WTC11 (cell line): Measurements from ENCODE around the gene ACSBG1. TPM values are rescaled to one million over a fixed set of nuclear protein-coding genes. Genes with fewer than 3 reads are reported as not detected.

ENCODE experiments used
- ATAC-seq: fragments of 200-7000 bp; cut with Tn5 transposase; 2 replicates; pipeline ENCODE4 v1.10.0; 2021; ENCODE audit warnings: mild to moderate bottlenecking, moderate library complexity
- CTCF ChIA-PET: fragments of 300-600 bp; sonication (Branson Sonifier 250); formaldehyde crosslinking; loops from one replicate; lab custom pipeline; 2021; ENCODE audit warnings: antibody characterized with exemption; lab: Charles Lee
- POLR2A ChIA-PET: fragments of 350-600 bp; sonication (Branson Sonifier 250); formaldehyde crosslinking; loops from one replicate; lab custom pipeline; 2021; ENCODE audit warnings: antibody characterized with exemption; lab: Charles Lee
- DNase-seq: peaks from one replicate; pipeline ENCODE4 v3.0.0; 2021; ENCODE audit warnings: low spot score
- H3K27ac Mint-ChIP-seq: 2 replicates; pipeline ENCODE4 v1.8.0; 2021; ENCODE audit warnings: mixed read lengths
- H3K27me3 Mint-ChIP-seq: 2 replicates; pipeline ENCODE4 v1.8.0; 2021; ENCODE audit warnings: low read depth, mild to moderate bottlenecking, moderate library complexity, mixed read lengths
- H3K36me3 Mint-ChIP-seq: 2 replicates; pipeline ENCODE4 v1.8.0; 2021; ENCODE audit warnings: mixed read lengths
- H3K4me1 Mint-ChIP-seq: 2 replicates; pipeline ENCODE4 v1.8.0; 2022; ENCODE audit warnings: mixed read lengths
- H3K4me3 Mint-ChIP-seq: 2 replicates; pipeline ENCODE4 v1.8.0; 2021; ENCODE audit warnings: mild to moderate bottlenecking, moderate library complexity, mixed read lengths
- H3K9me3 Mint-ChIP-seq: 2 replicates; pipeline ENCODE4 v1.8.0; 2021; ENCODE audit warnings: mixed read lengths
- AFF4 ChIP-seq: sonication (generic); formaldehyde crosslinking; IDR thresholded peaks from 2 replicates; pipeline ENCODE4 v1.8.1; 2023; ENCODE audit warnings: mild to moderate bottlenecking, missing genetic modification reagents, borderline replicate concordance
- CBFB ChIP-seq: sonication (generic); formaldehyde crosslinking; IDR thresholded peaks from 2 replicates; pipeline ENCODE4 v1.8.1; 2022; ENCODE audit warnings: mild to moderate bottlenecking, low read depth, missing genetic modification reagents
- CREB1 ChIP-seq: sonication (generic); formaldehyde crosslinking; IDR thresholded peaks from 2 replicates; pipeline ENCODE4 v1.8.0; 2023; ENCODE audit warnings: mild to moderate bottlenecking, missing genetic modification reagents
- CREM ChIP-seq: sonication (generic); formaldehyde crosslinking; IDR thresholded peaks from 2 replicates; pipeline ENCODE4 v1.8.1; 2022; ENCODE audit warnings: mild to moderate bottlenecking, missing genetic modification reagents, moderate library complexity
- ETV6 ChIP-seq: sonication (generic); formaldehyde crosslinking; IDR thresholded peaks from 2 replicates; pipeline ENCODE4 v1.8.1; 2022; ENCODE audit warnings: mild to moderate bottlenecking, missing genetic modification reagents
- HMGA2 ChIP-seq: fragments of 250-450 bp; sonication (Bioruptor Pico); IDR thresholded peaks from 2 replicates; pipeline ENCODE4 v1.4.0; 2021; ENCODE audit warnings: mild to moderate bottlenecking, moderate library complexity
- JAZF1 ChIP-seq: fragments of 250-450 bp; sonication (Bioruptor Pico); IDR thresholded peaks from 2 replicates; pipeline ENCODE4 v1.9.0; 2021; ENCODE audit warnings: moderate library complexity, mild to moderate bottlenecking, inconsistent platforms
- JUN ChIP-seq: sonication (generic); formaldehyde crosslinking; IDR thresholded peaks from 2 replicates; pipeline ENCODE4 v1.8.0; 2023; ENCODE audit warnings: mild to moderate bottlenecking, missing genetic modification reagents
- NFE2L1 ChIP-seq: sonication (generic); formaldehyde crosslinking; IDR thresholded peaks from 2 replicates; pipeline ENCODE4 v1.8.1; 2023; ENCODE audit warnings: missing genetic modification reagents
- NFYB ChIP-seq: sonication (generic); formaldehyde crosslinking; conservative IDR thresholded peaks from 2 replicates; pipeline ENCODE4 v1.8.0; 2022; ENCODE audit warnings: low read depth, missing genetic modification reagents
- NR1H2 ChIP-seq: sonication (generic); formaldehyde crosslinking; IDR thresholded peaks from 2 replicates; pipeline ENCODE4 v1.9.0; 2021; ENCODE audit warnings: mild to moderate bottlenecking, moderate library complexity, missing genetic modification reagents
- RORB ChIP-seq: fragments of 250-450 bp; sonication (Bioruptor Pico); IDR thresholded peaks from 2 replicates; pipeline ENCODE4 v1.9.0; 2021; ENCODE audit warnings: mild to moderate bottlenecking
- ZNF423 ChIP-seq: fragments of 250-450 bp; sonication (Bioruptor Pico); IDR thresholded peaks from 2 replicates; pipeline ENCODE4 v2.1.2; 2022; ENCODE audit warnings: mild to moderate bottlenecking, moderate library complexity
- total RNA-seq: library from RNA; stranded (reverse); gene quantifications from 3 replicates; pipeline ENCODE4 v1.2.3, GENCODE V29; 2021
- TF ChIP-seq, protein P1 (sequence below): fragments of 200-600 bp; IDR thresholded peaks from 2 replicates; pipeline ENCODE4 v1.8.0; 2022; ENCODE audit warnings: antibody characterized with exemption
- TF ChIP-seq, protein P2 (sequence below): sonication (generic); formaldehyde crosslinking; conservative IDR thresholded peaks from 2 replicates; pipeline ENCODE4 v1.8.1; 2022; ENCODE audit warnings: mild to moderate bottlenecking, missing genetic modification reagents
- TF ChIP-seq, protein P3 (sequence below): sonication (generic); formaldehyde crosslinking; IDR thresholded peaks from 2 replicates; pipeline ENCODE4 v1.8.1; 2022; ENCODE audit warnings: missing genetic modification reagents, borderline replicate concordance
- TF ChIP-seq, protein P4 (sequence below): sonication (generic); formaldehyde crosslinking; IDR thresholded peaks from 2 replicates; pipeline ENCODE4 v1.8.0; 2023; ENCODE audit warnings: mild to moderate bottlenecking, missing genetic modification reagents
- TF ChIP-seq, protein P5 (sequence below): sonication (generic); formaldehyde crosslinking; IDR thresholded peaks from 2 replicates; pipeline ENCODE4 v1.8.0; 2023; ENCODE audit warnings: missing genetic modification reagents
- TF ChIP-seq, protein P6 (sequence below): sonication (generic); formaldehyde crosslinking; IDR thresholded peaks from 2 replicates; pipeline ENCODE4 v1.8.0; 2022; ENCODE audit warnings: mild to moderate bottlenecking, missing genetic modification reagents

ACSBG1 gene
- total RNA-seq, 1 experiment from 2014 or later, result 5.8 TPM

DNA sequence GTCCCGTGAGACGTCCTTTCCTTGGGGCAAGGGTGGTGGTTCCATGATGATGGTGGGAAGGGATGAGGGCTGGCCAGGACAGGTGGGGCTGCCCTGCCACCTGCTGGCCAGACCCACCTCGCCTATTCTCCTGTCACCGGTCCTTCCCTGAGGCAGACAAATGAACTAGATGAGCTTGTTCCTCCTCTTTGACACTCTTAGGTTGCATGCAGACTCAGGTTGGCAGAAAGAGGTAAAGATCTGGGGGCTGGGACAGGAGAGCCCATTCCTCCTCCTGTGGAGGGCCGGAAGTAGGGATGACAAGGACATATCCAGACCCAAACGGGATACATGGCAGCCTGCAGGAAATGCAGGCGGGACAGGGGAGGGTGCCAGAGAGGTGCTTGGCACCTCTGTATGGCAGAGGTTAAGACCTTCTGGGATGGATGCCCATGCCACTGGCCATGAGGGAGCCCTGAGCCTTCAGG, 38.6 kb downstream of the ACSBG1 start:
- POLR2A ChIA-PET, result interaction anchor here (1.0 kb wide), 1 partner anchor 35 kb away, joined by 3 read pairs; no protein-coding TSS in a partner anchor
- ATAC-seq, result peak; percentile 95
- peak; percentile 52 for DNase-seq
- H3K36me3 Mint-ChIP-seq, result no peaks in the 10 kb centered on the region
- H3K27ac Mint-ChIP-seq, result no peak overlapping the region
- TF ChIP-seq, protein P1, sequence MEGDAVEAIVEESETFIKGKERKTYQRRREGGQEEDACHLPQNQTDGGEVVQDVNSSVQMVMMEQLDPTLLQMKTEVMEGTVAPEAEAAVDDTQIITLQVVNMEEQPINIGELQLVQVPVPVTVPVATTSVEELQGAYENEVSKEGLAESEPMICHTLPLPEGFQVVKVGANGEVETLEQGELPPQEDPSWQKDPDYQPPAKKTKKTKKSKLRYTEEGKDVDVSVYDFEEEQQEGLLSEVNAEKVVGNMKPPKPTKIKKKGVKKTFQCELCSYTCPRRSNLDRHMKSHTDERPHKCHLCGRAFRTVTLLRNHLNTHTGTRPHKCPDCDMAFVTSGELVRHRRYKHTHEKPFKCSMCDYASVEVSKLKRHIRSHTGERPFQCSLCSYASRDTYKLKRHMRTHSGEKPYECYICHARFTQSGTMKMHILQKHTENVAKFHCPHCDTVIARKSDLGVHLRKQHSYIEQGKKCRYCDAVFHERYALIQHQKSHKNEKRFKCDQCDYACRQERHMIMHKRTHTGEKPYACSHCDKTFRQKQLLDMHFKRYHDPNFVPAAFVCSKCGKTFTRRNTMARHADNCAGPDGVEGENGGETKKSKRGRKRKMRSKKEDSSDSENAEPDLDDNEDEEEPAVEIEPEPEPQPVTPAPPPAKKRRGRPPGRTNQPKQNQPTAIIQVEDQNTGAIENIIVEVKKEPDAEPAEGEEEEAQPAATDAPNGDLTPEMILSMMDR, result peak; percentile 60
- TF ChIP-seq NFYB, result no peak
- H3K9me3 Mint-ChIP-seq, result peaks cover 11% of the 10 kb centered on the region
- CTCF ChIA-PET, result interaction anchor here (0.6 to 3.9 kb wide), 46 partner anchors 9 to 286 kb away, joined by 3 to 45 read pairs (median 4); partner anchors contain the start of genes CIB2 and SKIC8
- no peaks in the 10 kb centered on the region for H3K27me3 Mint-ChIP-seq
- no peak overlapping the region for H3K4me3 Mint-ChIP-seq
- no peaks in the 10 kb centered on the region for H3K4me1 Mint-ChIP-seq

- TF ChIP-seq, protein P2, sequence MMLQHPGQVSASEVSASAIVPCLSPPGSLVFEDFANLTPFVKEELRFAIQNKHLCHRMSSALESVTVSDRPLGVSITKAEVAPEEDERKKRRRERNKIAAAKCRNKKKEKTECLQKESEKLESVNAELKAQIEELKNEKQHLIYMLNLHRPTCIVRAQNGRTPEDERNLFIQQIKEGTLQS (CRISPR knock-in tag), result no peak
- TF ChIP-seq NR1H2, result no peak
- TF ChIP-seq CBFB (CRISPR knock-in tag), result no peak
- no peak for TF ChIP-seq ZNF423 (CRISPR knock-in tag)
- no peak for TF ChIP-seq ETV6
- TF ChIP-seq JUN, result no peak
- TF ChIP-seq, protein P3, sequence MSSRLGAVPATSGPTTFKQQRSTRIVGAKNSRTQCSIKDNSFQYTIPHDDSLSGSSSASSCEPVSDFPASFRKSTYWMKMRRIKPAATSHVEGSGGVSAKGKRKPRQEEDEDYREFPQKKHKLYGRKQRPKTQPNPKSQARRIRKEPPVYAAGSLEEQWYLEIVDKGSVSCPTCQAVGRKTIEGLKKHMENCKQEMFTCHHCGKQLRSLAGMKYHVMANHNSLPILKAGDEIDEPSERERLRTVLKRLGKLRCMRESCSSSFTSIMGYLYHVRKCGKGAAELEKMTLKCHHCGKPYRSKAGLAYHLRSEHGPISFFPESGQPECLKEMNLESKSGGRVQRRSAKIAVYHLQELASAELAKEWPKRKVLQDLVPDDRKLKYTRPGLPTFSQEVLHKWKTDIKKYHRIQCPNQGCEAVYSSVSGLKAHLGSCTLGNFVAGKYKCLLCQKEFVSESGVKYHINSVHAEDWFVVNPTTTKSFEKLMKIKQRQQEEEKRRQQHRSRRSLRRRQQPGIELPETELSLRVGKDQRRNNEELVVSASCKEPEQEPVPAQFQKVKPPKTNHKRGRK, result no peak
- TF ChIP-seq HMGA2, result no peak
- TF ChIP-seq JAZF1 (CRISPR knock-in tag), result no peak
- TF ChIP-seq CREM (CRISPR knock-in tag), result no peak
- no peak for TF ChIP-seq RORB (CRISPR knock-in tag)
- TF ChIP-seq AFF4 (CRISPR knock-in tag), result no peak
- TF ChIP-seq, protein P4, sequence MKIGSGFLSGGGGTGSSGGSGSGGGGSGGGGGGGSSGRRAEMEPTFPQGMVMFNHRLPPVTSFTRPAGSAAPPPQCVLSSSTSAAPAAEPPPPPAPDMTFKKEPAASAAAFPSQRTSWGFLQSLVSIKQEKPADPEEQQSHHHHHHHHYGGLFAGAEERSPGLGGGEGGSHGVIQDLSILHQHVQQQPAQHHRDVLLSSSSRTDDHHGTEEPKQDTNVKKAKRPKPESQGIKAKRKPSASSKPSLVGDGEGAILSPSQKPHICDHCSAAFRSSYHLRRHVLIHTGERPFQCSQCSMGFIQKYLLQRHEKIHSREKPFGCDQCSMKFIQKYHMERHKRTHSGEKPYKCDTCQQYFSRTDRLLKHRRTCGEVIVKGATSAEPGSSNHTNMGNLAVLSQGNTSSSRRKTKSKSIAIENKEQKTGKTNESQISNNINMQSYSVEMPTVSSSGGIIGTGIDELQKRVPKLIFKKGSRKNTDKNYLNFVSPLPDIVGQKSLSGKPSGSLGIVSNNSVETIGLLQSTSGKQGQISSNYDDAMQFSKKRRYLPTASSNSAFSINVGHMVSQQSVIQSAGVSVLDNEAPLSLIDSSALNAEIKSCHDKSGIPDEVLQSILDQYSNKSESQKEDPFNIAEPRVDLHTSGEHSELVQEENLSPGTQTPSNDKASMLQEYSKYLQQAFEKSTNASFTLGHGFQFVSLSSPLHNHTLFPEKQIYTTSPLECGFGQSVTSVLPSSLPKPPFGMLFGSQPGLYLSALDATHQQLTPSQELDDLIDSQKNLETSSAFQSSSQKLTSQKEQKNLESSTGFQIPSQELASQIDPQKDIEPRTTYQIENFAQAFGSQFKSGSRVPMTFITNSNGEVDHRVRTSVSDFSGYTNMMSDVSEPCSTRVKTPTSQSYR (CRISPR knock-in tag), result no peak
- TF ChIP-seq, protein P5, sequence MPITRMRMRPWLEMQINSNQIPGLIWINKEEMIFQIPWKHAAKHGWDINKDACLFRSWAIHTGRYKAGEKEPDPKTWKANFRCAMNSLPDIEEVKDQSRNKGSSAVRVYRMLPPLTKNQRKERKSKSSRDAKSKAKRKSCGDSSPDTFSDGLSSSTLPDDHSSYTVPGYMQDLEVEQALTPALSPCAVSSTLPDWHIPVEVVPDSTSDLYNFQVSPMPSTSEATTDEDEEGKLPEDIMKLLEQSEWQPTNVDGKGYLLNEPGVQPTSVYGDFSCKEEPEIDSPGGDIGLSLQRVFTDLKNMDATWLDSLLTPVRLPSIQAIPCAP (CRISPR knock-in tag), result no peak
- no peak for TF ChIP-seq NFE2L1 (CRISPR knock-in tag)
- no peak for TF ChIP-seq CREB1 (CRISPR knock-in tag)
- TF ChIP-seq, protein P6, sequence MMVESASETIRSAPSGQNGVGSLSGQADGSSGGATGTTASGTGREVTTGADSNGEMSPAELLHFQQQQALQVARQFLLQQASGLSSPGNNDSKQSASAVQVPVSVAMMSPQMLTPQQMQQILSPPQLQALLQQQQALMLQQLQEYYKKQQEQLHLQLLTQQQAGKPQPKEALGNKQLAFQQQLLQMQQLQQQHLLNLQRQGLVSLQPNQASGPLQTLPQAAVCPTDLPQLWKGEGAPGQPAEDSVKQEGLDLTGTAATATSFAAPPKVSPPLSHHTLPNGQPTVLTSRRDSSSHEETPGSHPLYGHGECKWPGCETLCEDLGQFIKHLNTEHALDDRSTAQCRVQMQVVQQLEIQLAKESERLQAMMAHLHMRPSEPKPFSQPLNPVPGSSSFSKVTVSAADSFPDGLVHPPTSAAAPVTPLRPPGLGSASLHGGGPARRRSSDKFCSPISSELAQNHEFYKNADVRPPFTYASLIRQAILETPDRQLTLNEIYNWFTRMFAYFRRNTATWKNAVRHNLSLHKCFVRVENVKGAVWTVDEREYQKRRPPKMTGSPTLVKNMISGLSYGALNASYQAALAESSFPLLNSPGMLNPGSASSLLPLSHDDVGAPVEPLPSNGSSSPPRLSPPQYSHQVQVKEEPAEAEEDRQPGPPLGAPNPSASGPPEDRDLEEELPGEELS (CRISPR knock-in tag), result no peak
- TF ChIP-seq, all 79 proteins: peak for 0
- no peaks in the 10 kb centered on the region for H3K4me1 Mint-ChIP-seq
- peaks cover 15% of the 10 kb centered on the region for H3K9me3 Mint-ChIP-seq
- no peak overlapping the region for H3K4me3 Mint-ChIP-seq
- no peak overlapping the region for H3K27ac Mint-ChIP-seq
- POLR2A ChIA-PET, result no interaction called here
- no peaks in the 10 kb centered on the region for H3K27me3 Mint-ChIP-seq
- no peak for ATAC-seq
- no peak for DNase-seq
- H3K36me3 Mint-ChIP-seq, result no peaks in the 10 kb centered on the region
- CTCF ChIA-PET, result interaction anchor here (1.0 to 3.9 kb wide), 12 partner anchors 10 to 235 kb away, joined by 3 to 45 read pairs (median 8); partner anchors contain the start of gene SKIC8
Measured at GRCh38 chr15:78194568-78194925, 39.8 kb downstream of the ACSBG1 start.
